NCI-H1417 treated with DMSO at 0.1 percent for 48 hours (cell line): ENCODE results near the gene BABAM2.

Experiments
- DNase-seq: peaks from one replicate; lab custom pipeline; 2025; lab: John Stamatoyannopoulos, UW

BABAM2 gene

GRCh38 chr2:28380219-28380618 lies 489.7 kb downstream of the BABAM2 start:
- no peak for DNase-seq

GRCh38 chr2:28381225-28382180 lies 491.0 kb downstream of the BABAM2 start:
- no peak for DNase-seq

GRCh38 chr2:28382755-28383154 lies 492.2 kb downstream of the BABAM2 start:
- DNase-seq: no peak

GRCh38 chr2:28387082-28387960 lies 496.8 kb downstream of the BABAM2 start:
- DNase-seq: no peak
